ENCODE data around the gene TNRC6C.

TNRC6C gene

GRCh38 chr17:77957857-77958715, at the start of gene TNRC6C:
Gene TNRC6C, plus strand, starts transcription at chr17:77958703. Its CDS starts 45,504 bp downstream, at chr17:78004207.
- peak; percentile 98 for DNase-seq (ENCODE audit: low spot score)

GRCh38 chr17:77909236-77909635, 49.3 kb upstream of the TNRC6C start:
- DNase-seq (ENCODE audit: low spot score), result no peak

- DNase-seq (ENCODE audit: low spot score), result no peak
These were observed 48.7 kb upstream of the TNRC6C start for GRCh38 chr17:77909816-77910215.

DNA sequence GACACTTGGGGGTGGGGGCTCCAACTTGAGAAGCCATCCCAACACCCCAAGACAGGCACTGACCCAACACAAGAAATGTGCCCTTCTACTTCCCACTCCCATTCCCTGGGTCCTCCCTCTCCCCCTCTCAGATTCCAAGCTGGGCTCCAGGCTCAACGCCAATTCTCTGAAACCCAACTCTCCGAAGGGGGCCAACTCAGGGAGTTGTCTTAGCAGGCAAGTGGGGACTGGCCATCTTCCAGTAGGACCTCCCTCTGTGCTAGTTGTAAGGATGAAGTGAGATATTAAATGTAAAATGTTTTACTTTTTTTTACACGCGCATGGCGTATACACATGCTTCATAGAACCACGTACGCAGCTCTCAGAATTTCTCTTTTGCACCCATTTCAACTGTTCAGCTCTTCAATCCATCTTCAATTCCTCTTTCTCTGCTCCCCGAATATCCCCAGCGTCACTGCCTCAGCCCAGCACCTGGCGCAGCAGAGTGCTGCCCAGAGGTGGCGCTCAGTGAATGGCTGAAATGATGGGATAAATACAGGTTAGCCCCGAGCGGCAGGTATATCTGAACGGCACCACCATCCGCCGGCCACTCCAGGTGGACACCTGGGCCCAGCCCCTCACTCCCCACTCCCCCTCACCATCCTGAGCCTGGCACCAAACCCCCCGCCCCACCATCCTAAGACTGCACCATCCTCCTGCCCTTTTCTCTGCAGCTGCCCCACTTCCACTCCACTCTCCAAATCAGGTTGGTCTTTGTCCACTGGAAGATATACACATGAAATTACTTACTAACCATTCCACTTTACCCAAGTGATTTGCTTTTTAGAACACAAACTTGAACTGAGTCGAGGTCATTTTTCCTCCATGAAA, 43.9 kb upstream of the TNRC6C start:
- DNase-seq (ENCODE audit: low spot score), result no peak

DNA sequence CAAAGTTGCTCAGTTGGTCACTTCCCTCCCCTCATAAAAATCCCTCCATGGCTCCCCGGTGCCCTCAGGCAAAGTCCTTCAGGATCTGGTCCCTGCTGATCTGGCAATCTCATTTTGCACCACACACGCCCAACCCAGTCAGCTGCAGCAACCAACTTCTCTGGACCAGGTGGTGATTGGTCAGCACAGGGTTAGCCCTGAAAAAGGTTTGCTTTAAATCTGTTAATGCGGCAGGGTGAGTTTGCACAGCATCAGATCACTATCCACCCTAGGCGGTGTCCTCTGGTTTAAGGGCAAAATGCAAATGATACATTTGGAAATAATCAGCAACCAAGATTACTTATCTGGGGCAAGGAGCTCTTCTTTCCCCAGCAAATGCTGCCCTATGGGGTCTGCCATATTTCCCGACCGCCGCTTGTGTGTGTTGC, 42.9 kb upstream of the TNRC6C start:
- DNase-seq (ENCODE audit: low spot score), result no peak

- no peak for DNase-seq (ENCODE audit: low spot score)
These were observed 42.2 kb upstream of the TNRC6C start for GRCh38 chr17:77916264-77916663.

- peak; percentile 71 for DNase-seq (ENCODE audit: low spot score)
These were observed 41.6 kb upstream of the TNRC6C start for GRCh38 chr17:77916703-77917481.

- no peak for DNase-seq (ENCODE audit: low spot score)
These were observed 39.2 kb upstream of the TNRC6C start for GRCh38 chr17:77919276-77919675.

DNA sequence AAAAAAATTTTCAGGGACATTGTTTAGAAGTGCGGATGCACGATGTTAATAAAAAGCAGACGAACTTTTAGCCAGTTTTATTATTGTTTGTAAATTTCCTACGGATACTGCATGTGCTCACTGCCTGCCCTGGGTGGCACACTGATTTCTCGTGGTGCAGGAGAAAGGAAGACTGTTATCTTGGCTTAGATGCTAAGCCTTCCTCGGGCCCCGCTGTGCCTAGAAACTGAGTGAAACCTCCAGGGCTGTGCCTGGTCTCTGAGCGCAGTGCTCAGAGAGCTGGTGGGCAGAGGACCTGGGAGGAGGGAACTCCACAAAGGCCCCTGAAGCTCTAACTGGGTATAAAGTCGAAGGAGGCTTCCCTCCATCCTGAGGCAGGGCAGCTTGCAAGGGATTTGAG, 35.4 kb upstream of the TNRC6C start:
- DNase-seq (ENCODE audit: low spot score), result no peak

DNA sequence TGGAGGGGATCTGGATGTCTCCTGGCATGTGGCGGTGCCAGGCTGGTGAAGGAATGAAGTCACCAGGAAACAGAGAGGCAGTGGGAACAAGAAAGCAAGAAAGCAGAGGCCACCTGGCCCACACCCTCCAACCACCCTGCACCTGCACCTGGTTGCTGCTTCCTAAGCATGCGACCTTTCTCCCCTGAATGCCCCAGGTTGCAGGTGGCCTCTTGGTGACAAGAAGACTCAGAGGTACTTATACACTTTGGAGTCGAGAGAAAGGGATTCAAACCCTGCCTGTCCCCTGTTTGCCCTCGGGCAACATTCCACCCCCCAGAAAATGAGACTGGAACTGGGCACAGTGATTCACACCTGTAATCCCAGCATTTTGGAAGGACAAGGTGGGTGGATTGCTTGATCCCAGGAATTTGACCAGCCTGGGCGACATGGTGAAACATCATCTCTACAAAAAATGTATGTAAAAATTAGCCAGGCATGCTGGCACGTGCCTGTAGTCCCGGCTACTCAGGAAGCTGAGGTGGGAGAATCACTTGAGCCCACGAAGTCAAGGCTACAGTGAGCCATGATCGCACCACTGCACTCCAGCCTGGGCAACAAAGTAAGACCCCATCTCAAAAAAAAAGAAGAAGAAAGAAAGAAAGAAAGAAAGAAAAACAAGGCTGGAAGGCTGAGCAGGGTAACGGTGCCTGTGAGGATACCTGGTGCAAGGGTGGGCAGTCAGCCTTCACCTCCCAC, 34.6 kb upstream of the TNRC6C start:
- no peak for DNase-seq (ENCODE audit: low spot score)

GRCh38 chr17:77924757-77925336, 33.7 kb upstream of the TNRC6C start:
- DNase-seq (ENCODE audit: low spot score), result peak; percentile 73

DNA sequence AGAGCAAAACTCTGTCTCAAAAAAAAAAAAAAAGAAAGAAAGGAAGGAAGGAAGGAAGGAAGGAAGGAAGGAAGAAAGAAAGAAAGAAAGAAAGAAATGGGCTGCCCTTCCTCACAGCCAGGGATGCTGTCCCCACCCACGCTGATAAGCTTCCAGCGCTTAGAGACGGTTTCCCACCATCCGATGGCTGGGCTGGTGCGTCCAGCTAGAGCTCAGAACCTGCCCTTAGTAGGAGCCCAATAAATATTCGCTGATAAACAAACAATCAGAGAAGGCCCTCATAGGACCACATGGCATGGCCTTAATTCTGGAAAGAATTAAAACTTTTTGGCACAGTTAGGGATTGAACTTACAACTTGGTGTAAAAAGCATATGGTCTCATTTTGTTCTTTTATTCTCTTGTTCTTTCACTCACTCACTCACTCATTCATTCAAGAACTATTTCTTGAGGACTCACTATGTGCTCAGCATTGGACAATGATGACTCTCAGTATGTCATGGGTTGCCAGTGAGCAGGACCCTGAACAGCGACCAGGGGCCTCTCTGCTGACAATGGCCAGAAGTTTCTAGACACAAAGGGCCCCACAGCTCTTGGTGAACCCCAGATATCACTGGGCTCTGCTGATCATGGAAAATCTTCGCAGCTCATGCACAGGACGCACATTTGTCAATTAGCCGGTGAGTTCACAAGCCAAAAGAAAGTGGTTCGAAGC, 32.5 kb upstream of the TNRC6C start:
- DNase-seq (ENCODE audit: low spot score), result no peak

DNA sequence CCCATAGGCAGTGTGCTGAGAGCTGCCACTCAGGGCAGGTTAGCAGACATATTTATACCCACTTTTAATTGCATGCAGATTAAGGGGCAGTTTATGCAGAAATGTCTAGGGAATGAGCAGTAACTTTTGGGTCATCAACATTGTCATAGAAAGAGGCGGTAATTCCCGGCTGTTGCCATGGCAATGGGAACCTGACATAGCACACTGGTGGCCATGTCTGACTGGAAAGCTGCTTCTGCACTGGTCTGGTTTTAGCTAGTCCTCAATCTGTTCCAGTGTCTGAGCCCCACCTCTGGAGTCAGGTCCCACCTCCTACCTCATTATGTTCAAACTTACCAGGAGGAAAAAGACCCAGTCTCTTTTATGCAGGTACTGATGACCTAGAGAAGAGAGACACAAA, 31.5 kb upstream of the TNRC6C start:
- DNase-seq (ENCODE audit: low spot score), result no peak

DNA sequence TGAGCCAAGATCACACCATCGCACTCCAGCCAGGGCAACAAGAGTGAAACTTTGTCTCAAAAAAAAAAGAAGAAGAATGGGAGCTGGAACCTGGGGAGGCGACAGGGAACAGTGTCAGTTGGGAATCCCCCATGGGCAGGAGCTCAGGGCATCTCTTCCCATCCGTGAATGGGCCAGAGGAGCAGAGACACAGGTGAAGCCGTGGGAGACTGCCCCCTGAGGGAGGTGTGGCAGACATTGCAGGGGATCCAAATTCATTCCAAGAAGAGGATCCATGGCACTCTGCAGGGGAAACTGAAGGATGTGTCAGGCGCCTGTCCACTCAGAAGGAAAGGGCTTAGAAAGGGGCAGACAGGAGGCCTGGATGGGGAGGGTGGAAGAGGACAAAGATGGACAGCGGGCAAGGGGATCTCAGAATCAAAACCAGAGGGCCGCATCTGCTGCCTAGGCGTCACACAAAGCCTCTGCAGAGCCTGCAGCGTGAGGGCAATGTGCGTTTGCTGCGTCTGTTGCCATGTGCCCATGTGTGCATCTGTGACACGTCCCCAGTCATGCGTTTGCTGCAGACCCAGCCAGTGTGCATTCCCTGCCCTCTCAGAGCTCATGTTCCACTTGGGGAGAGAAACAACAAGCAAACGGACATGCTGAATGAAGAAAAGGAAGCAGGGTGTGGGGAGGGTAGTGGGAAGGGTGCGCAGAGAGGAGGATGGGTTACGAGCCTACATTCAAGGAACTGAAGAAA, 30.6 kb upstream of the TNRC6C start:
- no peak for DNase-seq (ENCODE audit: low spot score)

DNA sequence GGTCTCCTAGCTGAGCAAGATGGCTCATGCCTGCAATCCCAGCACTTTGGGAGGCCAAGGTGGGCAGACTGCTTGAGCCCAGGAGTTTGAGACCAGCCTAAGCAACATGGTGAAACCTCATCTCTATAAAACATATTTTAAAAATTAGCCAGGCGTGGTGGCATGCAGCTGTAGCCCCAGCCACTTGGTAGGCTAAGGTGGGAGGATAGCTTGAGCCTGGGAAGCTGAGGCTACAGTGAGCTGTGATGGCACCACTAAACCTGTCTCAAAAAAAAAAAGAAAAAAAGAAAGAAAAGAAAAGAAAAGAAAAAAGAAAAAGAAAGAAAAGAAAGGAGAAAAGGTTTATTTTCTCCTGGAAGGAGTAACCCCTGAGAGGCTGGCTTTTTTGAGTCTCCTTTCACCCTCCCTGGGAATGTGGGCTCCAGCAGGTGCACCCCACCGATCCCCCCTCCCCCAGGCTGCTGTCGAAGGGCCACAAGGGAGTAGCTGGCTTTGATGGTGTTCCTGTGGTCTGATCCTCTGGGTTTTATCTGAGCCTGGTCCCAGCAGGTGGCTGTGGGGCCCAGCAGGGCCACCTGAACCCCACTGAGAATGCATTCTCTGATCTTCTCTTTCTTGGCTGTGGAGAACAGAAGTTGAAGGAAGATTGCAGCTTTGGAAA, 29.9 kb upstream of the TNRC6C start:
- DNase-seq (ENCODE audit: low spot score), result no peak

DNA sequence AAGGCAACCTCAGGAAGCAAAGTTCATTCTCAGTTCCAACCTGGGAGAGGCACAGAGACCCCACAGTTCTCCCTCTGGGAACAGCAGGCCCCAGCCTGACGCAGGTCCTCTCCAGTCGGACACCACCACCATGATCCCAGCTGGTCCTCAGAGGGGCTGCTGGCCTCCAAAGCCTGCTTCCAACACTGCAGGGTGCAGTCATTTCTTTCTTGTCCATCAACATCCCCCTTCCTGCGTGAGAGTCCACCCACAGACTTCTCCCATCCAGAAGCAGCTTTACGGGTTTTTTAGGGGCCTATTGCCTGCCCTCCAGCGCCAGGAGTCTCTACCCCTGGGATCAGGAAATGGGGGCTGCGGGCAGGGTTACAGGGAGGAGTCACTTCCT, 29.3 kb upstream of the TNRC6C start:
- no peak for DNase-seq (ENCODE audit: low spot score)

DNA sequence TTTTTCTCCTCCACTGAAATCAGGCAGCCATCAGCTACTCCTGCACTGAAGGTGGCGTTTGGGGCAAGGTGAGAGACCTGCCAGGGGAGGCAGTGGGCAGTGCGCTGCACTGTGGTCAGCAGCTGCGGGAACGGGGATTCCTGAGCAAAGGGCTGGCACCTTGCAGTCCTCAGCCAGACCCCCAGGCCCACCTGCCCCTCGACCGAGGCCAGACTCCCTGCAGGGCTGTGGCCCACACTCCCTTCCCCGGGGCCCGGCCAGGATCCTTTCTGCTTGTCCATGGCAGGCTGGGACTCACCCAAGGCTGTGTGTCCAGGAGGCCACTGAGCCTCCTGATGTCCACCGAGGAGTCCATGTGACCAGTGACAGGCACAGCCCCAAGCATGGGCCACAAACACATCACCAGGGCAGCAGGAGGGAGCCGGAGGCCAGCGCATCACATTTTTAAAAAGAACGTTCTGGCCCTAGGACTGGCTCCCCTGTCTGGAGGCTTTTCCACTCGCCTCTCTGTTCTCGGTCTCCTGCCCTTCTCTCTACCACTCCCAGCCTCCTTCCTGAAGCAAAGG, 28.5 kb upstream of the TNRC6C start:
- DNase-seq (ENCODE audit: low spot score), result no peak

DNA sequence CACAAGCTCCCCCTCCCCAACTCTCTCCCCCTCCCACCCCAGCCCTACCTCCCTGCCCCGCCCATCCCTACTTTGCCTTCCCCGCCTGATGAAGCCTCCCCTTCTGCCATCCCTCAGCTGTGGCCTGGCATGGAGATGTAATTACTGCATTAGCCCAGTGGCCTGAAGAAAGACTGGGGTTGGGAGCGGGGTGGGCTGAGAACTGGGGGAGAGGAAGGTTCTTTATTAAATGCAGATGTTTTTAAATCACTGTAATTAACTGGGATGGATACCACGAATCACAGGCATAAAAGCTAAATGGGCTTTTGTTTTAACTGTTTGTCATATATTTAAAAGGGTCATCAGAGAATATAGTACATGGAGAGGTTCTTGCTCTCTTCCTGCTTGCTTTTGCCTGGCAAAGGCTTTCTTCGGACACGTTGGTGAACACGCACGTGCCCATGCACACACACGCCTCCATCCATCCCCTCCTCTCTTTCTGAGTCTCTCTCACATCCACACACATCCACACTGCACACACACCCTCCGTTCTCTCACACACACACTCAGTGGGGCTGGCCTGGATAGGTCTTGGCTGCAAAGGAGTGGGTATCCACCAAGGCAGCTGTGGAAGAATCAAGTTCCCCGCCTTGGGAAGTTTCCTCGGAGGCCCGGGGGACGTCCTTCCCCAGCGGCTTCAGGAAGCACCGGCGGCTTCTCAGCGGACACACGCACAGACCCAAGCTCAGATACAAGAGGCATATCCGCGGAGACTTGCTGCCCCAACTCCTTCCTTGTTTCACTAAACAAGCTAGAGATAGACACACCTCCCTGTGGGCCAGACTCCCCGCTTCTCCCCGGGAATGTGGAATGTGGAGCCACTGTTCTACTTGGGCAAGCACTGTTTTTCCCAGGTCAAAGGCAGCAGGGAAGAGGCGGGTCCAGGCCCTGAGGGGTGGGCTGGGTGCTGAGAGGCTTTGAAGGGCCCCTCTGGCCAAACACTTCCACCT, 27.4 kb upstream of the TNRC6C start:
- DNase-seq (ENCODE audit: low spot score), result no peak
